ENCODE results near the gene ZFP62. TPM values are rescaled to one million over a fixed set of nuclear protein-coding genes. Genes with fewer than 3 reads are reported as not detected.

The ZFP62 gene
- total RNA-seq: 17.0 and 20.5 TPM in 2 replicates

DNA sequence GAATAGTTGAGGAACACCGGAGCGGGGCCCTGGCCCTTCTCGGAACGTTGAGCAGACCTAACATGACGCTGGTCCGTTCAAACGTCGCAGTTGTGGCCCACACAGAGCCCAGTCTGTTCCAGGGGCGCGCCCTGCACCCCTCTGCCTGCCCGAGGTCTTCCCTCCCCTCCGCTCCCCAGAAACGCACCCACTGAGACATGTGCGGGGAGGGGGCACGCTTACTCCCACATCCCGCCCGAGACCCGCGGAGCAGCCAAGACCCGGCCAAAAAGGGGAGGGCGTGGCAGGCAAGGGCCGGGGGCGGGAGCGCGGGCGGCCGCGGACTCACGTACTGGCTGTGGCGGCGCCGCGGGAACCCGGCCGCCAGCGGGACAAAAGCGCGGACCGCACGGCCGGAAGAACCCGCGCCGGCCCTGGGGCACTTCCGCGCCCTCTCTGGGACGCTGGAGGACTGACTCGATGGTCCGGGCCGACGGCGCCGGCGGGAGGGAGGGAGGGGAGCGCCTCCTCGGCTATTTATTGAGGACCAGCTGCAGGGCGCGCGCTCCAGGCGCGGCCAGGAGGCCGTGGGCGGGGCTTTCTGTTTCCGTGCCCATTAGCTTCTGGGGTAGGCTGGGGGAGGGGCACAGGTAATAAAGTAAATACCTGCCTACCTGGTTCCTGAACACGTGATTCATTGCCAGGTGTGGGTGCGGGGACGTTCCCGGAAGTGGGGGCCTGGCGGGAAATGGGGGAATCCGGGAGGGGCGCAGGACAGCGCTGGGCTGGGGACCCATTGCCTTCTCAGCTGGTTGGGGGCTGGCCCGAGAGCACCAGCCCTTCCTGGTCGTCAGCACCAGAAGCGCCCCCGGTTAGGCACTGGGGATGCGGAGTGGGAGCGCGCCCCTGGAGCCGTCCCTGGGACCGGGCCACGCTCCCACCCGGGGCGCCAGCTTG, at the start of gene ZFP62:
ZFP62 (minus strand) TSS at position 390 of the 936 bp plus-strand sequence; CDS start at position 333, 57 bp downstream.

DNA sequence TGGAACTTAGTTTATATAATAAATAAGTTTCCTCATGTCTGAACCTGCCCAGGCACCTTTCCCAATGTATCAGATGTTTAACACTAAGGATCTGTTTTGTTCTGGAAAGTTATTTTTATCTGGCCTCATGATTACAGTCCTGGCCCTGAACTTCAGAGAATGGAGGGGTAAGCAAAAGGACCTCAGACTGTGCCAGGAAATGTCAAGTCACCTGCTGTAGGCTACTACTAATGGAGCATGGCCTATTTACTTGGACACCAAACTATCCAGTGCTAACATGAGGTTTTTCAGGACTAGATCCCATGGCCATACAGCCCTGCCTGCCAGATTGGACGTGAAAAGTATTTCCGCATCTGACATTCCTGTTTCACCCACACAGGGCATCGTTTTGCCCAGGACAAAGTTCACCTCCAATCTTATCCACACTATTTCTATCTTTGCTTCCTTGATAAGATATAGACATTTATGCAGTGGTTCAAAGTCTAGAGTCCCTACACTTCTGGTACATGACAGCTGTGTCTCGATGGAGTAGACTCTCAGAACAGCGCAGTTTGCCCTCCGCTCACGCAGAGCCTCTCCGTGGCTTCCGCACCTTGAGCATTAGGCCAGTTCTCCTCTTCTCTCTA, 37.7 kb upstream of the ZFP62 start, which contains the start of gene BTNL8:
BTNL8 (plus strand) TSS at position 539 of the 626 bp plus-strand sequence. CDS start 152 bp downstream, outside the sequence.

DNA sequence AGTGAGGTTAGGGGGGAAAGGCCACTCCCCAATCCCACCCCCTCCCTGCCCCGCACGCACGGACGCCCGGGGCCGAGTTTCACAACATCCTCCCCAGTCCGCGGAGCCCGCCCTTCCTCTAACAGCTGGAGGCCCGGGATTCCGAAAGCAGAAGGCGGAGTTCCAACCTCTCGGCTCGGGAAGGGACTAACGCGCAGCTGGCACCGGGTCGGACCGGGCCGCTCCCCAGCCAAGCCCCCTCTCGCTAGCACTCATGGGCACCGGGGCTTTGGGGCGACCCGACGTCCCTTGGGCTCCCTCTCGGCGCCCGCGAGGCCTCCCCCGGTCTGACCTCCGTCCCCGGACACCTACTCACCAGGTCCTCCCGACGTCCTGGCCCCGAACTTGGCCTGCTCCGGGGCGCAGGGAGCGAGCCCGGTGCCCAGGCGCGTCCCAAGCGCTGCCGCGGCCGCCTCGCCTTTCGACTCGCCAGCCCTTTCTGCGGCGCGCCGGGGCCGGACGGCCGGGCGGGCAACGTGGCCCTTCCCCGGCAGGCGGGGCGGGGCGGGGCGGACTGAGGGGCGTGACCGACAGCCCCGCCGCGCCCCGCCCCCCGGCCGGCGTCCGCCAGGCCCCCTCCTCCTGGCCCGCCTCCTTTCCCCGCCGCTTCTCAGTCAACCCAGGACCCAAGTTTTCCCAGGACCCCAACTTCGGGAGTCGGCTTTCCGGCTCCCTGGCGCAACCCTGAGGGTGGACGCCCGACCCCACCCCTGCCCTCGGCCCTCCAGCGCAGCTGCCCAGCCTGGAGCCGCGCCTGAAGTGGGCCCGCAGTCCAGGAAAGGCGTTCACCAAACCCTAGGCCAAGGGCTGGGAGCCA, 58.5 kb downstream of the ZFP62 start, which contains the start of gene MGAT1:
MGAT1 (minus strand) TSS at position 482 of the 856 bp plus-strand sequence. CDS start 9,835 bp downstream, outside the sequence.

Other genes with a start within 250 kb of the ZFP62 start
- gene FLT4, start 211.7 kb downstream of the ZFP62 start, total RNA-seq: 0.09 and 0.16 TPM in 2 replicates
- gene OR2Y1, start 121.2 kb downstream of the ZFP62 start, total RNA-seq: not detected in 2 replicates
- 60.1 and 63.5 TPM in 2 replicates for gene MGAT1, start 58.5 kb downstream of the ZFP62 start, total RNA-seq
- gene BTNL8, start 37.9 kb upstream of the ZFP62 start, total RNA-seq: not detected in 2 replicates
- gene BTNL3, start 127.6 kb upstream of the ZFP62 start, total RNA-seq: not detected in 2 replicates
- gene BTNL9, start 179.0 kb upstream of the ZFP62 start, total RNA-seq: not detected in 2 replicates

Data from bronchial smooth muscle cell (primary cell).